Stimulated activated CD4-positive, alpha-beta T cell treated with anti-CD3 and anti-CD28 coated beads, Interleukin-4, amount 100 ng/mL, for 1 hour (primary cell): ENCODE data around the gene APBB2.

Experiments used
- DNase-seq: peaks from one replicate; pipeline ENCODE4 v3.0.0-alpha.2; 2020

The APBB2 gene

GRCh38 chr4:41185614-41186592 is 28.4 kb downstream of the APBB2 start:
- DNase-seq, result no peak

- DNase-seq, result no peak
Measured at GRCh38 chr4:41184009-41184408, 30.3 kb downstream of the APBB2 start.

GRCh38 chr4:41183021-41183553 is 31.3 kb downstream of the APBB2 start:
- no peak for DNase-seq

- no peak for DNase-seq
Measured at GRCh38 chr4:41181037-41181436, 33.3 kb downstream of the APBB2 start.

GRCh38 chr4:41179498-41180195 is 34.7 kb downstream of the APBB2 start:
- DNase-seq, result no peak

GRCh38 chr4:41178372-41179370 is 35.7 kb downstream of the APBB2 start:
- no peak for DNase-seq

GRCh38 chr4:41177016-41177415 is 37.3 kb downstream of the APBB2 start:
- DNase-seq, result no peak

- no peak for DNase-seq
Measured at GRCh38 chr4:41176340-41176739, 38.0 kb downstream of the APBB2 start.

- DNase-seq, result no peak
Measured at GRCh38 chr4:41175794-41176193, 38.5 kb downstream of the APBB2 start.

- DNase-seq, result no peak
Measured at GRCh38 chr4:41174444-41174843, 39.9 kb downstream of the APBB2 start.

- no peak for DNase-seq
Measured at GRCh38 chr4:41172786-41173185, 41.6 kb downstream of the APBB2 start.

GRCh38 chr4:41169256-41169800 is 45.0 kb downstream of the APBB2 start:
- DNase-seq, result no peak

GRCh38 chr4:41167191-41167590 is 47.2 kb downstream of the APBB2 start:
- no peak for DNase-seq

GRCh38 chr4:41164405-41164804 is 49.9 kb downstream of the APBB2 start:
- DNase-seq, result no peak

- no peak for DNase-seq
Measured at GRCh38 chr4:41161355-41161754, 53.0 kb downstream of the APBB2 start.

GRCh38 chr4:41160856-41161255 is 53.5 kb downstream of the APBB2 start:
- no peak for DNase-seq

GRCh38 chr4:41160012-41160789 is 54.1 kb downstream of the APBB2 start:
- no peak for DNase-seq

GRCh38 chr4:41158756-41159155 is 55.6 kb downstream of the APBB2 start:
- DNase-seq, result no peak

- DNase-seq, result no peak
Measured at GRCh38 chr4:41158274-41158673, 56.1 kb downstream of the APBB2 start.

- no peak for DNase-seq
Measured at GRCh38 chr4:41157009-41157408, 57.3 kb downstream of the APBB2 start.

- no peak for DNase-seq
Measured at GRCh38 chr4:41156574-41156973, 57.8 kb downstream of the APBB2 start.
